Activated CD8-positive, alpha-beta memory T cell treated with anti-CD3 and anti-CD28 coated beads, Interleukin-2, amount 50 U/mL, for 24 hours (primary cell): Measurements from ENCODE around the gene GRM8.
"Not testable (repeated sequence)": the region's sequence is repeated elsewhere in the genome, so short reads cannot be mapped to it uniquely, and the experiment has no call there.

Experiments
- DNase-seq: peaks from one replicate; pipeline ENCODE4 v3.0.0-alpha.2; 2020; ENCODE audit errors: extremely low read depth

Gene GRM8

DNA sequence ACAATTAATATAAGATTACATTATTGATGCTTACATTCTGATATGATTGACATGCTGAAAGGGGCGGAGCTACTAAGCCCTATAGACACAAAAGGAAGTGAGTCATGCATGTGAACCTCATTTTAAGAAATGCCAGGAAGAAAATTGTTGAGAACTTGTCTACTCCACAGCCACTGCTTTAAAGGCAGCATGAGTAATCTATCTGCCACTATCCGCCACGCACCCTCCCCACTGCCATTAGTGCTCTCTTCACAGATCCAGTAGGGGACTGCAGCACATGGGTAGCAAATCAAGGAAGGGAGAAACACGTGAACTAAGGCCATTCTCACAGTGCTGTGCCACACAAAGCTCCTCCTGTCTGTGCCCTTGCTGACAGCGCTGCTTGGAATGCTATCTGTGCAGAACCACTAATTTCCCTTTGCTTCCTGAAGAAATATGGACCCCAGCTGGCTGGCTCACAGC lies 524.8 kb downstream of the GRM8 start:
- no peak for DNase-seq

DNA sequence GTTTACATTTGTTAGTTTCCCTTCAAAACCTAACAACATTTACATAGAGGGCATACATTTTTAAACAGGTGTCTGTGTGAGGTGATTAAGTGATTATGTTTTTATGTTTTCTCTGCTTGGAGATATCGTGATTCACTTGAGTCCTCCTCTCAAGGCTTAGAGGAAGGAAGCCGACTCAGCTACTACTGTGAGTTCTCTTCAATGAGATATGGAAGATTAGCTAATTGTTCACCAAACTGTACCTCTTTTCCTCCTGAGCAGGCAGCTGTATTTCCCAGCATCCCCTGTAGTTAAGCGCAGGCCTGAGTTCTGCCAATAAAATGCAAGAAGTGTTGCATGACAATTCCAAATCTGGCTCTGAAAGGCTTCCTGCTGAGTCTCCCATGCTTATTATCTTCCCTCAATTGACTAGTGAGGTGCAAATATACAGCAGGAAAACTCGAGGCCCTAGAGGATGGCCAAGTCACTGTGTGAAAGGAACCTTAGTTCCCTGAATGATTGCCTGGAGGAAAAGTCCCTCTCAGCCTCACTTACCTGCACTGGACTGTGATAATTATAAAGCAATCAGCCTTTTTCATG lies 528.7 kb downstream of the GRM8 start:
- no peak for DNase-seq

DNA sequence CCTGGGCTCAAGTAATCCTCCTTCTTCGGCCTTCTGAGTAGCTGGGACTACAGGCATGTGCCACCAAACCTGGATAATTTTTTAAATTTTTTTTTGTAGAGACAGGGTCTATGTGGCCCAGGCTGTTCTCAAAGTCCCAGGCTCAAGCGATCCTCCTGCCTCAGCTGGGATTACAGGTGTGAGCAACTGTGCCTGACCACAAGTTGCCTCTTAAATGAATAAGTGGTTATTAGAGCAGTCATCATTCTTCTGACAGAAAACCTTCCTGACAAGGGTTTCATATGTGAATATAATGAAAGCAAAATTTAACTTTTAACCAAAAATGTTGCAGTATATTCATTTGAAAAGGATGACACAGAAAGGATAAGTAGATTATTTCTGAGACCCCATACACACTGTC lies 532.5 kb downstream of the GRM8 start:
- no peak for DNase-seq

DNA sequence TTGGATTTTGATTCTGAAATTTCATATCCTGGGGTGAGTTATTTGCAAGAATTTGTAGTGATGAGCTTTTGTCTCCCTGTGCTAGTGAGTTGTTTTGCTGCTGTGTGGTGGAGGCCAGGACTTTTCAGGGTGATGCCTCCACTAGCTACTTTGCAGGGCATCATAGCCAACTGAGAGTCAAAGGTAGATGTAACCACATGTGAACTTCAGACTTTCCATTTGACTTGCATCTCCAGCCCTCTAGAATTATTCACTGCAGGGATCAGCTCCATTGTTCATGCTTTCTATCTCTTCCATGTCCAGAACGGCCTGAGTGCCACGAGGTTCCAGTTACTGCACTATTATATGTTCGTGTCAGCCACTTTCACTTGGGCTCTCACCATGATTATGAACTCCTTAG lies 534.3 kb downstream of the GRM8 start:
- DNase-seq = no peak

DNA sequence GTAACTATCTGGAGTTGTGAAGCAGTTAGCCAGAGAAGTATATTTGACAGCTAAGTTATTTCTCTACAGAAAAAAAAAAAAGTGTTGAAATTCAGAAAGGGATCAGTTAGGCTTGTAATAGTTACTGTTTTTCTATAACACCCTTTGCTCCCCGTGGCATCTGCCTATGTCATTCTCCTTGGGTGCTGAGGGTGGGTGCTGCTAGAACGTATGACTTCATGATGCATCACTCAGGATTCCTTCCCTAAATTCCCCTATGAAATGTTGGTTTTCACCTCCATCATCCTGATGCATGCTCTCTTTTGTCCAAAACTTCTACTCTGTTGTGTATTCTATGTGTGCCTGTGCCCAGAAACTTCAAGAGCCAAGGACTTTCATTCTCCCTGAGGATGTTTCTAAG lies 536.4 kb downstream of the GRM8 start:
- no peak for DNase-seq

DNA sequence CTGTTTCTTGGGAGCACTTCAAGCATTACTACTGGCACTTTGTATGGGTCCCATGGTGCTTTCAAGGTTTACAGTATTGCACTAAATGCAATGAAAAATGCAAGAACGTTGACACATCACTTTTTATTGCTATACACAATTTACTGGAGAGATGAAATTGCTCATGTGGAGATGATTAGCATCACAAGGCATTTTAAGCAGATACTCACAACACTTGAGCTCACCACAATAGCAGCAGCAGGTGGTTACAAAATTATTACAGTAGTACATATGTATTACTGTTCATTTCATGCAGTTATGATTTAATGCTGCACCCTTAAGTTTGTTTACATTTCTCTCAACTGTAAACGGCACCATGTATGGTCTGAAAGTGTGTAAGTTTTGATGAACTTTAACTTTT lies 537.7 kb downstream of the GRM8 start:
- DNase-seq = no peak

DNA sequence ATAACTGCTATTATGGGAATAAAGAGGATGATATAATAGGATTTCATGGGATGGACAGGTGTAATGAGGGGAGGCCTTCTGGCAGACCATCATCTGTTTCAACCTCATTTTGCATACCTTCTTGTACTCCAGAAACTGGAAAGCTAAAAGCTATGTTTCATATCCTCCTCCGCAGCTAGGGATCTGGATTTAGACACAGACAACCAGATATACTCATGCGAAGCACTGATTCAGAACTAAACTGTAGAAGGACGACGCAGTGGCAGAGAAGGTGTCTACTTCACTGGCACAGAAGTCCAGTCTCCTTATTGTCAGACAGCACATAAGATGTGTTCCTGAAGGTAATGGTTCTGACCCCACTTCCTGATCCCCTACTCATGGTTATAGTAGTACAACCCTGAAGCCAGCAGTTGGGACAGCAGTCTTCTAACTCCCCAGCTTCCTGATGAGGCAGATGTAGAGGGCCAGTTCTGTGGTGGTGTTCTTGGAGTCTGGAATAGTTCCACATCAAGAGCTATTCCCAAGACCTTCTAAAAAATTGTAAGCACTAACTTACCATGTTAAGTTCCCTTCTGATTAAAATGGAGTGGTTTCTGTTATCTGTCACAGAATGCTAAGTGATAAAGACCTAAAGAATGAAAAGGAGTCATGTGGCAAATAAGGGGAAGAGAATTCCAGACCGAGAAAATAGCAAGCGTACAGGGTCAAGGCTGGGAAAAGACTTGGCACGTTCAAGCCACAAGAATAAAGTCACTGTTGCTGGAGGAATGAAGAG lies 550.3 kb downstream of the GRM8 start:
- DNase-seq = no peak

DNA sequence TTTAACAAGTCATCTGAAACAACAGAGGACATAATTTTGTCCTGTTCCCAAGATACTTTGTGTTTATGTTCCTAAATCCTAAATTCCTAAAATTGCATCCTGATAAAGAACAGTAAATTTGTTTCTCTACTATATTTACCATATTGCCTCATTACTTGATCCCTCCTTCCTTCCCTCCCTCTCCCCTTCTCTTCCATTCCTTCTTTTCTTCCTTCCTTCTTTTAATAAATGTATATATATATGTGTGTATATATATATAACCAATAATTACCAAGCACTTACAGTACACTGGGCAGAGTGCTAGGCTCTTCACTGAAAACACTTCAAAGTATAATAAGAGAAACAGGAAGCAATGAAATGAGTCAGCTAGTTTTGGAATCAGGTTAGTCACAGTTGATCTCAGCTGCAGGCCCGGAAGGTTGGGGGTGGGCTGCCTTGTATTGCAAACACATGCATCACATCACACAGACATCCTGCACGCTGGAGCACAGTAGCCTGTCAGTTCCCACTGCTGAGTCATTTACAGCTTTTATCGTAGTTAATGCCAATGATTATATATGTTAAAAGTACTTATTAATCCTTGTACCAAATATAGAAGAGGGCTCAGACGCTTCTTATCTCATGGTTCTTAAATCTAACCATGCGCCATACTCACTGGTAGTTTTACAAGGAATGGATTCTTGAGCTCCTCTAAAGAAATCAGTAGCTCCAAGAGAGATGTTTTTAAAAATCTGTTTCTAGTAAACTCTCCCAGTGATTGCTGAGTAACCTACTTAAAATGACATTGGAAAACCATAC lies 551.7 kb downstream of the GRM8 start:
- DNase-seq = peak; percentile 7

DNA sequence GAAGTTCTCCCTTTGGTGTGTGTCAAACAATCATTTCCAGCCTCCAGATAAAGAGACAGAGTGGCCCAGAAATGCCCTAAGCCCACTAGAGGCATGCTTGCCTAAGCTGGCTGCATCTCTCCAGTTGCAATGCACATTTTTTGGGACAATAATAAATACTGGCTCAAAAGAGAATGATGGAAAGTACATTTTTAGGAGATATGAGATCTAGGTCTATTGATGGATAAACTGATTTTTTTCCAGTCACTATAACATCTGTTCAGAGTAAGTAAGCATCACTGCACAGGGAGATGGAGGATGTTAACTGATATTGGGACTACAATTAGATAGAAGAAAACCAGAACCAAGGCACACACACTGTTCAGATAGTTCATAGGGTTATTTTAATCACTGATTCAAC lies 553.0 kb downstream of the GRM8 start:
- no peak for DNase-seq

DNA sequence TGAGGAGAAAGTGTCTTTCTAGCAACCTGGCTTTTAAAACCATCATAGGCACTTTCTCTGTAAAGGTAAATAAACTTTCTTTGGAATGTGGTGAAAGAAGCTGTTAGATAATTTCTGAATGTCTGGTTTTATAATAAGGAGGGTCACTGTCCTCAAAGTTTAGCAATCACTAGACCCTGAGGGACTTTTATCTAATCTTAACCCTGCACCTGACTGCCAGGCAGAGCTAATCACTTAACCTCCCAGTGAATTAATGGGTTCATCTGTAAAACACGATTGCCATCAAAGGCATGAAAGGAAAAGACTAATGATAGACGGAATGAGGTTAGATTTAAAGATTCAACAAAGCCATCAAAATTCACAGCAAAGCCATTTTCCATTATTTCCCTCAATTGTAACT lies 553.8 kb downstream of the GRM8 start:
- no peak for DNase-seq

DNA sequence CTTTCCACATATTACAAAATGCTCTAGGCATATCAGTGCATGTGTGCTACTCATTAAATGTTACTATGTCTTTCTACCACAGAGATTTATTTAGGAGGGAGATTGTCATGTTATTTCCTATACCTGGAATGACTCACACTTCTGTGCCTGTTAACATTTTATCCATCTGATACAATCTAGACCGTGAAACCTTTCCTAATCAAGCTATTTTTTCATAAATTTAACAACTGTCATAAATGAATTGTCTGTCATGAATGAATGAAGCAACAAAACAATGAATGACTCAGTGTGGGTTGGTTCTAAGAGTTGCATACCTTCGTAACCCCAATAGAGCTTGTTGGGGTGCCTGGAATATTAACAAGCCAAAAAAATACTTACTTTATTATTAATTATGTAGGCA lies 554.3 kb downstream of the GRM8 start:
- DNase-seq = no peak

DNA sequence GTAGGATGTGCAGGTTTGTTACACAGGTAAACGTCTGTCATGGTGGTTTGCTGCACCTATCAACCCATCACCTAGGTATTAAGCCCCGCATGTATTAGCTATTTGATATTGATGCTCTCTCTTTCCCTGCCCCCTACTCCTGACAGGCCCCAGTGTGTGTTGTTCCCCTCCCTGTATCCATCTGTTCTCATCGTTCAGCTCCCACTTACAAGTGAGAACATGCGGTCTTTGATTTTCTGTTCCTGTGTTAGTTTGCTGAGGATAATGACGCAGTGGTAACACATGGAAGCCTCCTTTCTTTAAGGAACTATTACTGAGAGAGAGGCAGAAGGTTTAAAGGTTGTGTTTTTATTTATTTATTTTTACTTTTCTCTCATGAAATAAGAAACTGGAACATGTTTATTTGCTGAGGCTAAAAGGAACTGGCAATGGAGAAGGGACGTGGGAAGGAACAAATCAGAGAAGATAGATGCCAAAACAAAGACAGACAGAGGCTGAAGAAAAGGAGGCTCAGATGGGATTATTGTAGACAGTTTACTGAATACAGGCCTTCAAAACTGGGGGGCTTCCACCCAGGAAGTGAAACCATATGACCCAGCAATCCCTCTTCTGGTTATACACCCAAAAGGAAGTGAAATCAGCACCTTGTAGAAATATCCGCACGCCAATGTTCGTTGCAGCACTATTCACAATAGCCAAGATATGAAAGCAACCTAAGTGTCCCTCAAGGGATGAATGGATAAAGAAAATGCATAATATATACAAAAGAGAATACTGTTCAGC lies 556.3 kb downstream of the GRM8 start:
- no peak for DNase-seq

DNA sequence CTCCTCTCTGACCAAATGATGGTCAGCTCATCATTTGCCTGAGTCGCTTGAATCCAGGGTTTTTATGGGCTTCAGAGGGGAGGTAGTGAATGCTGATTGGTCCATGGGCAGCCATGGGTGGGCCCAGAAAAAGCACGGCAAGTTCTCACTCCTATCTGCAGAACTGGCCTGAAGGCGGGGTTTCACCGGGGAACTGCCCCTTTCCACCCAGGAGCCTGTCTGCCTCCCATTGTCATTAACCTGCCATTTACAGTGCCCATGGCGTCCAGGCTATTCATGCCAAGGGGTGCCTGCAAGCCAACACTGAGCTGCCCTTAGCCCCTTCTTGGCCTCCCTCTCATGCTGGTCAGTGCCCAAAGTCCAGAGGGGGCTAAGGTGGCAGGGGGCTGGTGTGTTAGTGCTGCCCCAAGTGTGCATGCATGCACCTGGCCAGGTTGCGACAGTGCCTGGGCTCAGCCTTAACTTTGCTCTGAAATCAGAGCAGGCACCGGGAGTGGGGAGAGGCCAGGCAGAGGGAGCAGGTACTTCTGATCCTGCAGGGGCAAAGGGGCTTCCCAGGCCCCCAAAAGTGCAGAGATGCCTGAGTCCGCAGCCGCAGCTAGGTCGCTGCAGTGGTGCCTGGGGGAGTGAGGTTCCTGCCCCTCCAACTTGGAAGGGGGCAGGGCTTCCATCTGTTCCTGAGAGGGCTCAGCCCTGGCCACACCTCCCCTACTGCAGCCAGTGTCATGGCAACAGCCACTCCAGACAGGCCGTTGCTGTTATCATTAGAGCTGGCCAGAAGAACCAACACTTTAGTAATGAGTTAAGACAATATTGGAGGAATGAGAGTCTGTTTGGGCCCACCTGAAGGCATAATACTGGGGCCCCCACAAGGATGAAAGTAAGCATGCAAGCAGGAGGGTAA lies 561.6 kb downstream of the GRM8 start:
- DNase-seq = no peak

DNA sequence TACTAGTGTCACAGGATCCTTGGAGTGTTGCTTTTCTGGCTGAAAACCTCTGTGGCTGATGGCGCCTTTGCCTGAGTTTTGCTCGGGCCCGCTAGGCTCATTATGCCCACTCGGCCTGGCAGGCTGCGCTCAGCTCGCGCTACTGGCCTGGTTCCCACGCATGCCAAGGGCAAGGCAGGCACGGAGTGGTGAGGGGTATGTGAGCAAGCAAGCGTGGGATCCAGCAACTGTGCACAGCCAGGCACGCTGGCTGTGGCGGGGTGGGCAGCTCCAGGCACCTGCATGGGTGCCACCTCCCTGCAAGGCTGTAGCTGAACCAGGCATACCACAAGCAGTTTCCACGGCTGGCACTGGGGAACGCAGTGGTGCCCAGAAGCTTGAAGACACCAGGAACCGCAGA lies 562.6 kb downstream of the GRM8 start:
- DNase-seq = no peak

DNA sequence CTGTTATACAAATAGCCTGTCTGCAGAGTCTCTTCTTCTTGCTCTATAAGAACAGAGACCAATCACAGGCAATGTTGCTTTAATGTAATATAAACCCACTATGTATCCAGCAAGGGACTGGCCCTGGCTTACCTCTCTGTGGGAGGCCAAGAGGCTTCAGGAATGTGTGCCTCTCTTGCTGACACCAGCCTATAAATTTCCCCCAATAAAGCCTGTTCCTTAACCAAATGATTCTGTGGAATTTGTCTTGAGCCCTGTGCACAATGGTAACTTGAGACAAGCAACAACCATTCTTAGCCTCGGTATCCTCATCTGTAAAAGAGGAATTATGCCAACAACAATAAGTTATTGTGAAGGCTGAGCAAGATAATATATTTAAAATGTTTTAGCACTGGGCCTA lies 563.7 kb downstream of the GRM8 start:
- no peak for DNase-seq

DNA sequence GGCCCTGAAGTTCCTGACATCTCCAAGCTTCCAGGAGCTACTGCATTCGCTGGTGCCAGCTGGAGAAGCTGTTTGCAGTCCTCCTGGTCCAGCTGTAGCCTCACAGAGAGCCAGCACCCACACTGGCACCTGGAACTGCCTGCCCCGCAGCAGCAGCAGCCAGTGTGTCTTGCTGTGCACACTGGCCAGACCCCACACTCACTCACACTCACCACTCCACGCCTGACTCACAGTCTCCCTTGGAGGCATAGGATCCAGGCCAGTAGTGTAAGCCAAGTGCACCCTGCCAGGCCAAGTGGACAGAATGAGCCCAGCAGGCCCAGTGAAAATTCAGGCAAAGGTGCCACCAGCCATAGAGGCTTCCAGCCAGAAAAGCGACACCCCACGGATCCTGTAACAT lies 566.3 kb downstream of the GRM8 start:
- DNase-seq = no peak

DNA sequence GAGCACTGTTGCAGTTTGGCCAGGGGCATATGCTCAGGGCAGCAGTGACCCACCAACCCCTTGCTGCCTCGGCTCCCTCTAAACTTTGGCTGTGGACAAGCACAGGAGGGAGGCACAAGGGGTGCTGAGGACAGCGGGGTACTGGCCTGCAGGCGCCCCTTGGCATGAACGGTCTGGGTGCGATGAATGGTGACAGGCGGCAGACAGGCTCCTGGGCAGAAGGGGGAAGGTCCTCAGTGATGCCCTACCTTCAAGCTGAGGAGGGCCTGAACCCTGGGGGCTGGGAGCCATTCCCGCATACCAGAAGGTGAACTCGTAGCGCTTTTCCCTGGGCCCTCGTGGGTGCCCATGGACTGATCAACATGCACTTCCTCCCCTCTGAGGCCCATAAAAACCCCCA lies 567.1 kb downstream of the GRM8 start:
- no peak for DNase-seq

DNA sequence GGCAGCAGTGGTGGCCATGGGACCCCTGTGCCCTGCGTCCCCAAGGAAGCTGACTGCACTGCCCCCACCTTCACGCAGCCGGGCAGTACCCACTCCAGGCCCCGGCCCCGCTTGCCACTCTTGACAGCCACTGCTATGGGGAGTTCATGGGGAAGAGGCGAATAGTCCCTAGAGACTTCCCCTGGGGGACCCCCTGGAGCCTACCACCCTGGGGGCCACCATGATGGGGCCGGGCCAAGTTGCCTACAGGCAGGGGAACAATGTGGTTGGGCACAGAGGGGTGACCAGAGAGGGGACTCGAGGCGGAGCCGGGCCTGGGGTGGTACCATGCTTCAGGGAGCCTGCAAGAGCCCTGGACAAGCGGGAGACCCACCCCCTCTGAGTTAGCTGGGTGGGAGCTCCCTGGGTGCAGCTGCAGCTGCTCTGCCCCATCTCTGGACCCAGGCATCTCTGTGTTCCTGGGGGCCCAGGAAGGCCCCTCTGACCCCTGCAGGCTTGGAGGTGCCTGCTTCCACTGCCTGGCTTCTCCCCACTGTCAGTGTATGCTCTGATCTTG lies 567.6 kb downstream of the GRM8 start:
- DNase-seq = no peak

DNA sequence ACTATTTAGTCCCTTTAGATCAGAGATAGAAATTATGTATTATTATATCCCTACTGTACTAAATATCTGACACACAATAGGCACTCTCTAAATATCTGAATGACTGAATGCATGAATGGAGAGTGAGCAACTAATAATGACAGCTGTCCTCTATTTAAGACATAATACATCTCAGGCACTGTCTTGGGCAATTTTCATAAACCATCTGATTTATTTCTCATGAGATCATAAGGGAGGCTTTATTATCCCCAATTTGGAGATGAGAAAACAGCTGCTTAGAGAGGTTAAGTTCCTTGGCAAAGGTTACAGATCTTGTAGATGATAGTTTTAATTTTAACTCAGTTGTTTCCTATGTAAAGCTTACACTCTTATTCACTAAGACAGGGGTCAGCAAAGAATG lies 570.6 kb downstream of the GRM8 start:
- no peak for DNase-seq

DNA sequence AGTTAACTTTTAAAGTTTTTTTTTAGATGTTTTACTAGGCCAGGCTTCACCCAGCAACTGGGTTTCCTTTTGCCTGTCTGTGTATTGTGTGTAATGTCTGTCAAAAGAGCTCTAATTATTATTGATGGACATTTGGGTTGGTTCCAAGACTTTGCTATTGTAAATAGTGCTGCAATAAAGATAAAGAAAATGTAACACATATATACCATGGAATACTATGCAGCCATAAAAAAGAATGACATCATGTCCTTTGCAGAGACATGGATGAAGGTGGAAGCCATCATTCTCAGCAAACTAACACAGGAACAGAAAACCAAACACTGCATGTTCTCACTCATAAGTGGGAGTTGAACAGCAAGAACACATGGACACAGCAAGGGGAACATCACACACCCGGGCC lies 584.0 kb downstream of the GRM8 start:
- DNase-seq = not testable (repeated sequence)

DNA sequence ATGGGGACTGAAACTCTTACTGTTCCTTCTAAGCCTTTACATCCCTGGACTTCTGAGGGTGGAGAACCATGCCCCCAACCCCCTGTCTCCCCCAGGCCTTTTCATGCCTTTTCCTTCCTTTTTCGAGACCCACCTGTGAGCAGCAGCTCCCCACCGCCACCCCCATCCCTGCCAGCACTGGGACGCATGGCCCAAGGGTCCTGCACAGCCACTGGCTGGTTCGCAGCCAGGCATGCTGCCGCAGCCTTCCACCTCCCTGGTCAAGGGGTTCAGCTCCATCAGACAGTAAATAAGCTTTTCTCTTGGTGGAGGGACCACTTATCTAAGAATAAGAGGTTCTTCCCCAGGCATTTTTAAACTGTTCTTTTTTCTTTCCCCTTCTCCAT lies 584.4 kb downstream of the GRM8 start:
- no peak for DNase-seq
